NCI-H524 treated with DMSO at 0.1 percent for 48 hours (cell line): Measurements from ENCODE around the gene TOM1L1.

ENCODE experiments used
- DNase-seq: peaks from one replicate; lab custom pipeline; 2025; lab: John Stamatoyannopoulos, UW

Gene TOM1L1

DNA sequence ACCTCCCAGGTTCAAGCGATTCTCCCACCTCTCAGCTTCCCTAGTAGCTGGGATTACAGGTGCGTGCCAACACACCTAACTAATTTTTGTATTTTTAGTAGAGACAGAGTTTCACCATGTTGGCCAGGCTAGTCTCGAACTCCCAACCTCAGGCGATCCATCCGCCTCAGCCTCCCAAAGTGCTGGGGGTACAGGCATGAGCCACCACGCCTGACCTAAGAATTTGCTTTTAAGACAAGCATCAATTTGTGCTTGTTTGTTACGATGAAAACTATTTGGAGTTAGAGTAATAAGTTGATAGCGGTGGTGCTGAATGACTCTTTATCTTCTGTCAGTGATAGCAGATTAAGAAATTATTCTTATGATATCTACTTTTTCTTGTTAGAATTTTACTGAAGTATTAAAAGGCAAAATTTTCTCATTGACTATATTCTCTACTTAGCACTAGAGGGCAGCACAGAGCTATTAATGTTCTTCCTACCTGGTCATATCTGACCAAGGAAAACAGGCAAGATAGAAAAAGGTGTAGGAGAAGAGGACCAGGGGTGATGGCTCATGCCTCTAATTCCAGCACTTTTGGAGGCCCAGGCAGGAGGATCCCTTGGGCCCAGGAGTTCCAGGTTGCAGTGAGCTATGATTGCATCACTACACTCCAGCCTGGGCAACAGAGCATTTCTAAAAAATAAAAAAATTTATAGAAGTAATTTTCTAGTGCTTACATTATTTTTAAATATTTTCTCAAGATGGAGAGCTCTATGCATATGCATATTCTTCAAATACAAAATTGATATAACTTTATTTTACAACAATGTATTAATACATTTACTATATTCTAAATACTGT is 92.4 kb downstream of the TOM1L1 start:
- DNase-seq, result peak; percentile 49

DNA sequence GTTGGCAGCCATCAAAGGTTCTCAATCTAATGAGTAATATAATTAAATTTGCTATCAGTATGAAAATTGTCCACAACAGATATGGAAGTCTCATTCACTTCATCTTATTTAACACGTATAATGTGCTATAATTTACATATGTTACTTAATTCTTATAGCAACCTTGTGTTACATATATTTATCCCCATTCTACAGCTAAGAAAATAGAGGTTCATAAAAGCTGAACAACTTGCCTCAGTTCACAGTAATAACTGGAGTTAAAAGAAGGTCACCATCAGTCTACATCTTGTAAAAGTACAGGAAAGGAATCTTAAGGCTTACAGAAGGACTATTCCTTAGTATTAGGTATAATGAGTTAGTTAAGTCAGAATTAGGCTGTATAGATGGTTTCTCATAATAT is 95.8 kb downstream of the TOM1L1 start:
- no peak for DNase-seq

DNA sequence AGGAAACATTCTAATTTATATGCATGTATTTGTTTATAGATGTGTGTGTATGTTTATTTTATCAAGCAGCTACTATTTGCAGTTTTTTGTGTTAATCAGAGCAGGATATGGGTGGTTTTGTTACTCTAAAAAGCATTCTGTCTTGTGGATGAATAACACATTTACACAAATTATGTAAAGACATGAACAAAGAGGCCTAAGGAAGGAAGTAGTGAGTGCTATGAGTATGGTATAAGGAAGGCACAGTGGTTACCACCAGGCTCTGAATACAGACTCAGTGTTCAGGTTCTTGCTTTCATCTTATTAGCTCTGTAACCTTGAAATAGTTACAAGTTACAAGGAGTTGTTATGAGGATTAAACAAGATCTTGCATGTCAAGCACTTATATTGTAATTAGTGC is 101.8 kb downstream of the TOM1L1 start:
- no peak for DNase-seq

DNA sequence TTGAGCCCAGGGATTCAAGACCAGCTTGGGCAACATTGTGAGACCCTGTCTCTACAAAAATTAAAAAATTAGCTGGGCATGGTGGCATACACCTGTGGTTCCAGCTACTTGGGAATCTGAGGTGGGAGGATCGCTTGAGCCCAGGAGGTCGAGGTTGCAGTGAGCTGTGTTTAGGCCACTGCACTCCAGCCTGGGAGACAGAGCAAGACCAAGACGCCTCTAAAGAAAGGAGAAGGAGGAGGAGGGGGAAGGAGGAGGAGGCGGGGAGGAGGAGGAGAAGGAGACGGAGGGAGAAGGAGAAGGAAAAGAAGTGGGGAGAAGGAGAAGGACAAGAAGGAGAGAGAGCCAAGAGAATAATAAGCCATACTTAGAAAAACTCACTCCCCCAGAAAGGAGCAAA is 103.8 kb downstream of the TOM1L1 start:
- no peak for DNase-seq

DNA sequence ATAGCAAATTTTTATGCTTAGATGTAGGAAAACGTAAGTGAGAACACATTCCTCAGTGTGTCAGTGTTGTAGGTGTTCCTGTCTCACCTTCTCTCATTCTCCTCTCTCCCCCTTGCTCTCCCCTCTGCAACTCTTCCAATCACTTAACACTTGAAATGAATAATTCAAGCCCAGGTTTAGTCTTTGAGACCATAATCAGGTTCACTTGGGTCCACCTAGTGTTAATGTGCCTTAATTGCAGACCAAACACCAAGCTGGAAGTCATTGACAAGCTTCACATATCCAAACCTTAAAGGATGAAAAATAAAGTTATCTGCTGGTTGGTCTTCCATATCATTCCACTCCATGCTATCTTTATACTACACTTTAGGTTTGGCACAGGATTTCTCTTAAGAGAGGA is 104.9 kb downstream of the TOM1L1 start:
- no peak for DNase-seq
